ENCODE results near the gene HRH2.

- TF ChIP-seq POLR2A (IDR thresholded peaks at IDR 0.05; ENCODE audit: low read depth, low read length) (no peak), POLR2AphosphoS5 (IDR thresholded peaks at IDR 0.05; ENCODE audit: low read depth, low read length) (no peak), TAF1 (IDR thresholded peaks at IDR 0.05; ENCODE audit: low read depth, low read length) (no peak), POU2F2 (IDR thresholded peaks at IDR 0.05; ENCODE audit: low read depth, low read length) (no peak)
Measured at GRCh38 chr5:175740014-175740413, 82.1 kb downstream of the HRH2 start.
